Measurements from ENCODE around the gene KRT71.

DNA sequence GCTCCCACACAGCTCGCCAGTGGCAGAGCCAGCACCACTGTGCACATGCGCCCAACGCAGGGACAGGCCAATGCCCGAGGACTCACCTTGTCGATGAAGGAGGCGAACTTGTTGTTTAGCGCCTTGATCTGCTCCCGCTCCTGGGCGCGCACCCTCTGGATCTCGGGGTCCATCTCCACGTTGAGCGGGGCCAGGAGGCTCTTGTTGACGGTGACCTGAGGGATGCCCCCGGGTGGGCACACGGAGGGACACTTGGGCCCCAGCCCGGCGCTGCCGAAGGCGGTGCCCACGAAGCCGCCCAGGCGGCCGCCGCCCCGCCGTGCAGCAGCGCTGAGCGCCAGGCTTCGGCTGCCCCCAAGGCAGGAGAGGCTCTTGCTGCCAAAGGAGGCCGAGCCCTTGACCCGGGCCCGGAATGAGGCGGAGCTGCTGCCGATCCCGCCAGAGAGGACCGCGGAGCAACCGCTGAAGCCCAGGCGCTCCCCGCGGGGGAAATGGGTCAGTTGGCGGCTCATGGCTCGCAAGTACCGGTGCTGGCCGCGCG is 48.1 kb upstream of the KRT71 start, which contains the start of gene KRT72:
- TF ChIP-seq, protein P1, sequence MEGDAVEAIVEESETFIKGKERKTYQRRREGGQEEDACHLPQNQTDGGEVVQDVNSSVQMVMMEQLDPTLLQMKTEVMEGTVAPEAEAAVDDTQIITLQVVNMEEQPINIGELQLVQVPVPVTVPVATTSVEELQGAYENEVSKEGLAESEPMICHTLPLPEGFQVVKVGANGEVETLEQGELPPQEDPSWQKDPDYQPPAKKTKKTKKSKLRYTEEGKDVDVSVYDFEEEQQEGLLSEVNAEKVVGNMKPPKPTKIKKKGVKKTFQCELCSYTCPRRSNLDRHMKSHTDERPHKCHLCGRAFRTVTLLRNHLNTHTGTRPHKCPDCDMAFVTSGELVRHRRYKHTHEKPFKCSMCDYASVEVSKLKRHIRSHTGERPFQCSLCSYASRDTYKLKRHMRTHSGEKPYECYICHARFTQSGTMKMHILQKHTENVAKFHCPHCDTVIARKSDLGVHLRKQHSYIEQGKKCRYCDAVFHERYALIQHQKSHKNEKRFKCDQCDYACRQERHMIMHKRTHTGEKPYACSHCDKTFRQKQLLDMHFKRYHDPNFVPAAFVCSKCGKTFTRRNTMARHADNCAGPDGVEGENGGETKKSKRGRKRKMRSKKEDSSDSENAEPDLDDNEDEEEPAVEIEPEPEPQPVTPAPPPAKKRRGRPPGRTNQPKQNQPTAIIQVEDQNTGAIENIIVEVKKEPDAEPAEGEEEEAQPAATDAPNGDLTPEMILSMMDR (IDR thresholded peaks at IDR 0.05; ENCODE audit: low read depth, low read length, poor library complexity, severe bottlenecking), result no peak
- no peak for TF ChIP-seq EZH2phosphoT487 (IDR thresholded peaks at IDR 0.05; ENCODE audit: borderline replicate concordance, low read length)
